SH-SY5Y (cell line): ENCODE data around the gene TAF6.

Experiments used
- GATA2 ChIP-seq: IDR thresholded peaks from 2 replicates; pipeline ENCODE4 v1.6.1; 2011; ENCODE audit warnings: mild to moderate bottlenecking, low read depth, low read length
- GATA3 ChIP-seq: IDR thresholded peaks from 2 replicates; pipeline ENCODE4 v1.6.1; 2011; ENCODE audit warnings: low read depth, mild to moderate bottlenecking, low read length, moderate library complexity

GRCh38 chr7:100155553-100156317 is 36.6 kb upstream of the TAF6 start:
- TF ChIP-seq GATA2 = no peak
- TF ChIP-seq GATA3 = no peak
